Endothelial cell of umbilical vein (primary cell): ENCODE data around the gene CASKIN1. TPM values are rescaled to one million over a fixed set of nuclear protein-coding genes. Genes with fewer than 3 reads are reported as not detected.

ENCODE experiments used
- BruUV-seq: library from RNA; stranded (reverse); fragments of 400-500 nt; replicated peaks from 2 replicates; lab custom pipeline; 2021; lab: Mats Ljungman, UMichigan
- CTCF ChIA-PET: fragments of 300-600, 350-600 bp; sonication (Branson Sonifier 250); formaldehyde crosslinking; loops from one replicate; lab custom pipeline; 2021; ENCODE audit warnings: antibody characterized with exemption, inconsistent platforms; lab: Charles Lee
- POLR2A ChIA-PET: fragments of 300-600, 350-600 bp; sonication (Branson Sonifier 250); formaldehyde crosslinking; loops from one replicate; lab custom pipeline; 2021; ENCODE audit warnings: antibody characterized with exemption, inconsistent platforms; lab: Charles Lee
- DNase-seq: peaks from one replicate; pipeline ENCODE4 v3.0.0-alpha.2; 2011; ENCODE audit warnings: low read depth, low spot score
- FAIRE-seq: peaks from 2 replicates; lab custom pipeline; 2011; peaks lifted over from hg19 to GRCh38; lab: Jason Lieb, UNC
- H2AFZ ChIP-seq: 2 replicates; pipeline ENCODE4 v1.6.0; 2012; ENCODE audit warnings: low read depth, low read length, control low read depth, inconsistent platforms
- H3K27ac ChIP-seq: 2 replicates; pipeline ENCODE4 v1.5.1; 2011; ENCODE audit warnings: low read depth, mild to moderate bottlenecking, control low read depth, low read length, moderate library complexity; ENCODE audit not compliant: insufficient read depth
- H3K27me3 ChIP-seq, 2 experiments: 2 replicates each; pipeline versions ENCODE4 v1.6.0 to v1.6.1; 2011; ENCODE audit warnings: low read length in 2 of 2, mixed read lengths in 1 of 2; ENCODE audit not compliant: control insufficient read depth in 2 of 2, insufficient read depth in 2 of 2
- H3K36me3 ChIP-seq, 2 experiments: 2 replicates in 1 of 2; 3 replicates in 1 of 2; pipeline ENCODE4 v1.5.1; 2011; ENCODE audit warnings: low read length in 2 of 2, mild to moderate bottlenecking in 1 of 2, moderate library complexity in 1 of 2; ENCODE audit not compliant: control insufficient read depth in 2 of 2, insufficient read depth in 2 of 2; ENCODE audit errors: extremely low read depth in 1 of 2
- H3K4me1 ChIP-seq: 3 replicates; pipeline ENCODE4 v1.5.1; 2011; ENCODE audit warnings: mild to moderate bottlenecking, low read length; ENCODE audit not compliant: control insufficient read depth, insufficient read depth; ENCODE audit errors: extremely low read depth
- H3K4me2 ChIP-seq: 2 replicates; pipeline ENCODE4 v1.6.1; 2011; ENCODE audit warnings: low read length, control low read depth, mixed read lengths; ENCODE audit not compliant: insufficient read depth
- H3K4me3 ChIP-seq, 3 experiments: fragments of 200-600 bp in 1 of 3; sonication (generic), shearing (Covaris generic) in 1 of 3; replicated peaks in 1 of 3; 2 replicates each; pipeline ENCODE4 v1.5.1; 2011 to 2016; ENCODE audit warnings: control low read depth in 3 of 3, low read length in 3 of 3, mild to moderate bottlenecking in 2 of 3, inconsistent platforms in 1 of 3, low read depth in 1 of 3, moderate library complexity in 1 of 3; ENCODE audit not compliant: insufficient read depth in 1 of 3
- H3K79me2 ChIP-seq: 2 replicates; pipeline ENCODE4 v1.6.0; 2012; ENCODE audit warnings: low read length, inconsistent platforms; ENCODE audit not compliant: control insufficient read depth, insufficient read depth
- H3K9ac ChIP-seq: replicated peaks from 2 replicates; pipeline ENCODE3; 2011; ENCODE audit warnings: low read length, control low read depth; ENCODE audit not compliant: insufficient read depth; ENCODE audit errors: extremely low read depth
- H3K9me1 ChIP-seq: replicated peaks from 3 replicates; pipeline ENCODE4 v1.6.0; 2011; ENCODE audit warnings: mild to moderate bottlenecking, low read length; ENCODE audit not compliant: control insufficient read depth, insufficient read depth; ENCODE audit errors: extremely low read depth
- H3K9me3 ChIP-seq: replicated peaks from 2 replicates; pipeline ENCODE4 v1.5.1; 2012; ENCODE audit warnings: low read length, inconsistent platforms; ENCODE audit not compliant: control insufficient read depth, insufficient read depth
- H4K20me1 ChIP-seq: replicated peaks from 2 replicates; pipeline ENCODE3; 2011; ENCODE audit warnings: mild to moderate bottlenecking, low read length; ENCODE audit not compliant: control insufficient read depth, insufficient read depth; ENCODE audit errors: extremely low read depth
- EZH2 ChIP-seq: IDR thresholded peaks from 2 replicates; pipeline ENCODE4 v1.6.1; 2012; ENCODE audit warnings: borderline replicate concordance, low read depth, mild to moderate bottlenecking, moderate library complexity, low read length, inconsistent platforms; ENCODE audit not compliant: severe bottlenecking
- FOS ChIP-seq: IDR thresholded peaks from 2 replicates; pipeline ENCODE4 v1.6.1; 2011; ENCODE audit warnings: mild to moderate bottlenecking, low read length, moderate library complexity, borderline replicate concordance; ENCODE audit not compliant: insufficient read depth
- MYC ChIP-seq: IDR thresholded peaks from one replicate; pipeline ENCODE4 v1.6.1; 2011; ENCODE audit warnings: mild to moderate bottlenecking, low read depth, low read length
- POLR2A ChIP-seq: IDR thresholded peaks from 2 replicates; pipeline ENCODE4 v1.6.1; 2012; ENCODE audit warnings: low read depth, mild to moderate bottlenecking, control low read depth, low read length
- POLR2AphosphoS5 ChIP-seq: IDR thresholded peaks from 2 replicates; pipeline ENCODE4 v1.6.1; 2012; ENCODE audit warnings: low read depth, mild to moderate bottlenecking, control low read depth, low read length, moderate library complexity; ENCODE audit not compliant: insufficient read depth
- dilution Hi-C: fragments of 300-500 bp; cut with MboI; formaldehyde crosslinking; loops from one replicate; pipeline ENCODE4 v1.15.0; 2019; ENCODE audit warnings: low sequenced_read_pairs; ENCODE audit not compliant: extremely low pct_ligation_motif_present
- intact Hi-C: fragments of 100-400 bp; cut with micrococcal nuclease; formaldehyde crosslinking; loops from one replicate; pipeline ENCODE4 v1.10.0; 2022
- polyA plus RNA-seq, 4 experiments: library from polyadenylated mRNA; depleted of rRNA in 3 of 4; stranded (reverse) in 3 of 4; unstranded in 1 of 4; fragments of >200 nt; gene quantifications; 2 replicates each; pipeline versions ENCODE4 v1.2.1 to v1.2.3, GENCODE V29; 2011 to 2012; ENCODE audit warnings: missing spikeins in 1 of 4
- total RNA-seq: library from RNA; stranded (reverse); gene quantifications from 2 replicates; pipeline ENCODE4 v1.2.3, GENCODE V29; 2021
- TF ChIP-seq, protein P1 (sequence below), 2 donors: IDR thresholded peaks; 1 replicate in 1 of 2; 2 replicates in 1 of 2; pipeline ENCODE4 v1.5.1; 2011; ENCODE audit warnings: low read length in 2 of 2, mild to moderate bottlenecking in 2 of 2, moderate library complexity in 2 of 2, control low read depth in 1 of 2, inconsistent platforms in 1 of 2, low read depth in 1 of 2; ENCODE audit not compliant: insufficient read depth in 1 of 2; ENCODE audit errors: extremely low read depth in 1 of 2

Gene CASKIN1
- total and polyA plus RNA-seq, 2 donors (not counting 3 experiments of a cell fraction or from before 2014, with no cell fraction given), result 0.11 to 0.58 TPM

DNA sequence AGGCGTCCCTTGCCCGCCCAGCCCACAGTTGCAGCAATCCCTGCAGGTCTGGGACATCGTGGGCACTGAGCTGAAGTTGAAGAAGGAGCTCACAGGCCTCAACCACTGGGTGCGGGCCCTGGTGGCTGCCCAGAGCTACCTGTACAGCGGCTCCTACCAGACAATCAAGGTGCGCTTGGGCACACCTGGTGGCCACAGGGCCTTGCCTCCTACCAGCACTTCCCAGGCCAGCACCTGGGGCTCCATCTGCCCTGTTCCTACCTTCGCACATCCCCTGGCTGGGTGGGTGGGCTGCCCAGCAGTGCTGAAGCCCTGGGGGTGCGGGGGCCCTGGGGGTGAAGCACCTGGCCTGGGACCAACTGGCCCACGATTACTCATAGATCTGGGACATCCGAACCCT, 21.0 kb downstream of the CASKIN1 start:
- Histone ChIP-seq H3K27ac (no peak overlapping the region), H3K9me3 (no peaks in the 10 kb centered on the region), H3K9me1 (no peaks in the 10 kb centered on the region), H4K20me1 (no peaks in the 10 kb centered on the region), H3K36me3 (peaks cover 23 to 46% of the 10 kb centered on the region in 2 experiments), H3K79me2 (peaks cover 32% of the 10 kb centered on the region), H3K9ac (no peak overlapping the region), H3K4me1 (peaks cover 13% of the 10 kb centered on the region), H2AFZ (no peak overlapping the region), H3K27me3 (no peaks in the 10 kb centered on the region), H3K4me3 (no peak overlapping the region), H3K4me2 (no peak overlapping the region)
- dilution Hi-C loops (no loop called here), intact Hi-C loops (no loop called here)
- BruUV-seq, result no TSS peak
- ChIA-PET POLR2A (no interaction called here), CTCF (no interaction called here)
- no peak for DNase-seq
- TF ChIP-seq, protein P1, sequence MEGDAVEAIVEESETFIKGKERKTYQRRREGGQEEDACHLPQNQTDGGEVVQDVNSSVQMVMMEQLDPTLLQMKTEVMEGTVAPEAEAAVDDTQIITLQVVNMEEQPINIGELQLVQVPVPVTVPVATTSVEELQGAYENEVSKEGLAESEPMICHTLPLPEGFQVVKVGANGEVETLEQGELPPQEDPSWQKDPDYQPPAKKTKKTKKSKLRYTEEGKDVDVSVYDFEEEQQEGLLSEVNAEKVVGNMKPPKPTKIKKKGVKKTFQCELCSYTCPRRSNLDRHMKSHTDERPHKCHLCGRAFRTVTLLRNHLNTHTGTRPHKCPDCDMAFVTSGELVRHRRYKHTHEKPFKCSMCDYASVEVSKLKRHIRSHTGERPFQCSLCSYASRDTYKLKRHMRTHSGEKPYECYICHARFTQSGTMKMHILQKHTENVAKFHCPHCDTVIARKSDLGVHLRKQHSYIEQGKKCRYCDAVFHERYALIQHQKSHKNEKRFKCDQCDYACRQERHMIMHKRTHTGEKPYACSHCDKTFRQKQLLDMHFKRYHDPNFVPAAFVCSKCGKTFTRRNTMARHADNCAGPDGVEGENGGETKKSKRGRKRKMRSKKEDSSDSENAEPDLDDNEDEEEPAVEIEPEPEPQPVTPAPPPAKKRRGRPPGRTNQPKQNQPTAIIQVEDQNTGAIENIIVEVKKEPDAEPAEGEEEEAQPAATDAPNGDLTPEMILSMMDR (IDR thresholded peaks at IDR 0.05; ENCODE audit: extremely low read depth in 1 of 2, insufficient read depth in 1 of 2, low read depth in 1 of 2, low read length in 2 of 2), result no peak
- TF ChIP-seq MYC, result no peak
- TF ChIP-seq EZH2, result no peak
- TF ChIP-seq FOS, result no peak
- TF ChIP-seq POLR2AphosphoS5, result no peak
- TF ChIP-seq POLR2A, result no peak
- no peak for FAIRE-seq
